NCI-H1105 treated with DMSO at 0.1 percent for 48 hours (cell line): Measurements from ENCODE around the gene CSTF3.
"Not testable (repeated sequence)": the region's sequence is repeated elsewhere in the genome, so short reads cannot be mapped to it uniquely, and the experiment has no call there.

ENCODE experiments used
- DNase-seq: peaks from one replicate; lab custom pipeline; 2025; lab: John Stamatoyannopoulos, UW

Gene CSTF3

GRCh38 chr11:33160587-33160986, 693 bp downstream of the CSTF3 start:
- DNase-seq: no peak

DNA sequence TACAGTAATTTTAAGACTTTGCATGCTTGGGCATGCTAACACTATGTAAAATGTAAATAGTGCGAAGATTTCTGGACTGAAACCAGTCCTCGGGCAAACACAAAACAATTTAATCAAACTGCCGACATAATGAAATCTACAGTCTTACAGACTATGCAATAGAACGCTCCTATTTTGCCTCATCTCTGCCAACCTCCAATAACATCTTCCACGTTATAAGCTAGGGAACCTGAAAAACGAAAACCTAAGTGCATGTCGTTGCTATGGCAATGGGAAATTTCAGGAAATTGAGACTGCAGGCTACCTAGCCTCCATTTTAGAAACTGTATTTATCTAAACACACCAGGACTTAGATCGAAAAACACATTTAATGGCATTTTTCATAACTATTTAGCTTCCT, 1.1 kb downstream of the CSTF3 start:
- peak; percentile 54 for DNase-seq

DNA sequence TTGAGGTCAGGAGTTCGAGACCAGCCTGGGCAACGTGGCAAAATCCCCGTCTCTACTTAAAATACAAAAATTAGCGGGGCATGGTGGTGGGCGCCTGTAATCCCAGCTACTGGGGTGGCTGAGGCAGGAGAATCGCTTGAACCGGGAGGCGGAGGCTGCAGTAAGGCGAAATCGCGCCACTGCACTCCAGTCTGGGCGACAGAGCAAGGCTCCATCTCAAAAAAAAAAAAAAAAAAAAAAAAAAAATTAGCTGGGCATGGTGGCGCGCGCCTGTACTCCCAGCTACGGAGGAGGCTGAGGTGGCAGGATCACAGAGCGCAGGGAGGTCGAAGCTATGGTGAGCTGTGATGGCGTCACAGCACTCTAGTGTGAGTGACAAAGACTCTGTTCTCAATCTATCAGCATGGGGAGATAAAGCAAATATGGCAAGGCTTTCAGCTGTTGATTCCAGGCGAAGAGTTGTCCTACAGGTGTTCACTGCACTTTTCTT, 1.9 kb downstream of the CSTF3 start:
- not testable (repeated sequence) for DNase-seq

GRCh38 chr11:33158596-33159275, 2.5 kb downstream of the CSTF3 start:
- DNase-seq: no peak

GRCh38 chr11:33157103-33158027, 3.9 kb downstream of the CSTF3 start:
- DNase-seq: peak; percentile 10

GRCh38 chr11:33151399-33151798, 9.9 kb downstream of the CSTF3 start:
- no peak for DNase-seq

DNA sequence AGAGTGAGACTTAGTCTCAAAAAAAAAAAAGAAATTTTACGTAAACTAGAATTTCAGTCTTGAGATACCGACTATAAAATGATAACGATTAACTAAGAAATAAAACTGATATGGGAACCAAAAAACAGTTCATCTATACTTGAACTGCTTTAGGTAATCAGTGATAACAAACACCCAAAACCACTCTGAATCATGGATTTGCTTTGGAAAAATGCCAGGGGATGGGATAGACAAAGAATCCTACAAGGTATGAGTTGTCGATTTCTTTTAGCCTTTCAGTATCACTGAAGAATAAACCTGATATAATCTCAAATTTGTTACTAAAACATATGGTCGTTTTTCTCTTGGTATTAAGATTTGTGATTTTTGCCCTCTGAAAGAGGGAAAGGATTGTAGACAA, 13.7 kb downstream of the CSTF3 start:
- DNase-seq: no peak

GRCh38 chr11:33135768-33136443, 25.4 kb downstream of the CSTF3 start:
- DNase-seq: no peak

- no peak for DNase-seq
Measured at GRCh38 chr11:33135216-33135615, 26.1 kb downstream of the CSTF3 start.

GRCh38 chr11:33134276-33134675, 27.0 kb downstream of the CSTF3 start:
- no peak for DNase-seq

GRCh38 chr11:33133761-33134160, 27.5 kb downstream of the CSTF3 start:
- no peak for DNase-seq

GRCh38 chr11:33132510-33132909, 28.8 kb downstream of the CSTF3 start:
- no peak for DNase-seq

DNA sequence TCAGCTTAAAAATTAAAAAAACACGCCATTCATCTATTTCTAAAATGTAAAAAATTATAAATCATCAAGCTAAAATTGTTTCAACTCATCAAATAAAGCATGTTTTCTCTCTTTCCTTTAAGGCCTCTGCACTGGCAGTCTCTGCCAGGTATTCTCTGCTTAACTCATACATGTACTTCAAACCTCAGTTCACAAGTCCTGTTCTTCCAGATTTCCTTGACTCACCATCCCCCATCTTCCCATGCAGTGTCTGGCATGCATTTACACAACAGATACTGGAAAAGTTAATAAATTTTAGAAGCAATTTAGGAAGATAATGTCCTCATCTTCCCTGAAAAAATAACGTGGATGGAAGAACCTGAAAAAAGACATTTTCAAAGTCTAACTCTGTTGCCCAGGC, 32.5 kb downstream of the CSTF3 start:
- DNase-seq: no peak

DNA sequence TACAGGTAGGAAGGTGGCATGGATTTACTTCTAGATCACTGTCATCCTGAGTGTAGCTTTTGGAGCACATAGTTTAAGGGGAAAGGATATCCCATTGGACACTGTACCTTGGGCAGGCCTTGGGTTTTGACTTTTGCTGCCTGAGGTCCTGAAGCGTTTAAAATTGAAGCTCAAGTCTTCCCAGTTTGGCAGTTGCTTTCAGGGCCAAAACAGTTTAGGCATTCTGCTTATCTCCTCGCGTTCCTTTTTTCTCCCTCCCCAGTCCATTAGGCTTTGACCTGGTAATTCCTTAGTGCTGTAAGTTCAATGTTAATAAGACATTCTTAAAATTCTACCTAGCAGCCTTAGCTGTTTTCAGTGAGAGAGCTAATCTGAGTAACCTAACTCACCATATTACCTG, 35.7 kb downstream of the CSTF3 start:
- DNase-seq: no peak

DNA sequence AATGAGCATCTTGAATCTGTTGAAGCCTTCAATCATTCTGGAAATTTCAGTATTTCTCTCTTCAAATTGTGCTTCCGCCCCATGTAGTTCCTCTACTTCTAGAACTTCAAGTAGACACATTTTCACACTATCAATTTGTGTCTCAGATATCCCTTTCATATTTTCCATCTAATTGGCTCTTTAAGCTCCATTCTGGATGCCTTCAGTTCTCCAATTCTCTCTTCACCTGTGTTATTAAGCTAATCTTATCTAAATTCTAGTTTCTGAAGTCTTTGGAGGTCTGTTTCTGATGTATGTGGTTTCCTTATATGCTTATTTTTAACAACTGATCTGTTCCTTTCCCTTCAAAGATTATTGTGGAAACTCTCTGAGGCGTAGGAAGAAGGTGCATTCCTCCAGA, 36.3 kb downstream of the CSTF3 start:
- no peak for DNase-seq

DNA sequence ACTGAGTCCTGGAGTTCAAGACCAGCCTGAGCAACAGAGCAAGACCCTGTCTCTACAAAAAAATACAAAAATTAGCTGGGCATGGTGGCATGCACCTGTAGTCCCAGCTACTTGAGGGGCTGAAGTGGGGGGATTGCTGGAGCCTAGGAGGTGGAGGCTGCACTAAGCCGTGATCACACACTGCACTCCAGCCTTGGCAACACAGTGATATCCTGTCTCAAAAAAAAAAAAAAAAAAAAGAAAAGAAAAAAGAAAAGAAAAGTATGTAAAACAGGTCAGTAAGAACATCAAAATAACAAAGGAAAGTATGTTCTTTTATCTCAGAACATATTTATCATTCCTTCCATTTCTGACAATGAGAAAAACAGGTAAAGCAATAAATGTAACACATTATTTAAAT, 38.6 kb downstream of the CSTF3 start:
- not testable (repeated sequence) for DNase-seq

- no peak for DNase-seq
Measured at GRCh38 chr11:33116535-33116934, 44.7 kb downstream of the CSTF3 start.

DNA sequence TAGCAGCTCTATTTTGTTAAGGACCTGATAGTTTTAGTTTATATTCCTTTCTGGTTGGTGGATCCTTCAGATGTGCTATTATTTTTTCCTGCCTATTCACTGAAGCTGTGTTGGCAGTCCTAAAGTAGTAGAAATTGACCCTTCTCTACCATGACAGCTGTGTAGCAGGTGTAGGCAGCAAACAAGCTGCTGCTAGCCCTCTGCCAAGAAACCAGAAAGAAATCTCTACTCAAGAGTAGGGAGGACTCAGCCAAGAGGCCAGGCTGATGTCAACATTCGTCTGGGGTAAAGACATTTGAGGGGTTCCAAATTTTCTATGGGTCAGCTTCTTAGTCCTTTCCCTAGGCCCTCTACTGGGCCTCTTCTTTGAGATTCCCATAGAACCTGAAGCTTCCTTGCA, 51.2 kb downstream of the CSTF3 start:
- no peak for DNase-seq

GRCh38 chr11:33109294-33109895, 51.9 kb downstream of the CSTF3 start:
- DNase-seq: no peak

GRCh38 chr11:33103836-33104235, 57.4 kb downstream of the CSTF3 start:
- DNase-seq: no peak

DNA sequence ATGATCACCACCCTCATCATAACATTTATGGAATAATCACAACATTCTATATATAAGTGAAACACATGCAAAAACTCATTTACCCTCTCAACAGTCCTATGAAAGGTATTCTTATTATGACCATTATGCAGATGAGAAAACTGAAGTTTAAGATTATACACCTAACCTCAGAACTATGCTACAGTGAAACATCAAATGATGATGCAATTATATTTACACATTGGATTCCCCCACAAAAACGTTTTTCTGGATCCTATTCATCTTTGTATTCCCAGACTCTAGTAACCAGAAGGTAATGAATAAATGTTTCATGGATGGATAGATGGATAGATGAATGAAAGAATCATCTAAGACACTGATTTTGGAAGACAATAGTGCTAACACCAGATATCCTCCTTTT, 67.1 kb downstream of the CSTF3 start:
- no peak for DNase-seq

DNA sequence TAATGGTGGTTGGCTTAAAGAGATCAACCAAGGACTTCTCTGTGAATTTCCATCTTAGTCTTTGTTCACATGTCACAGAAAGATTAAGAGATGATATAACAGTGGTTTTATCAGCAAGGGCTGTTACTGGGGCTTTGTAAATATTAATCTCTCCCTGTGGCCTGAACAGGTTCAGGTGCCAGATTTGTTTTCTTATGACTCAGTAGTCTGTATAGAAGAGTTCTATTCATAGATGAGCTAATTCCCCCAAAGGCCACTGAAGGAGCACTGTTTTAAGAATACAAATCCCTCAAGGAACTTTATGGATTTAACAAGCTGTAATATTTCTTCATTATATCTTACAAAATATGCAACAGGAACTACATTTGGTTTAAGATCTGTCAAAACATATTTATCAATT, 71.5 kb downstream of the CSTF3 start:
- no peak for DNase-seq
